Endothelial cell of umbilical vein (primary cell): Measurements from ENCODE around the gene WDR13. TPM values are rescaled to one million over a fixed set of nuclear protein-coding genes. Genes with fewer than 3 reads are reported as not detected.

Experiments
- polyA plus RNA-seq, 4 experiments: library from polyadenylated mRNA; depleted of rRNA in 3 of 4; stranded (reverse) in 3 of 4; unstranded in 1 of 4; fragments of >200 nt; gene quantifications; 2 replicates each; pipeline versions ENCODE4 v1.2.1 to v1.2.3, GENCODE V29; 2011 to 2012; ENCODE audit warnings: missing spikeins in 1 of 4
- small RNA-seq: library from RNA; depleted of rRNA; stranded (forward); fragments of <200 nt; gene quantifications from one replicate; pipeline ENCODE3, GENCODE V24; 2012; ENCODE audit warnings: low replicate concordance, low read depth; ENCODE audit not compliant: insufficient read depth, insufficient read length
- total RNA-seq: library from RNA; stranded (reverse); gene quantifications from 2 replicates; pipeline ENCODE4 v1.2.3, GENCODE V29; 2021

Gene WDR13
- total and polyA plus RNA-seq, 2 donors (not counting 3 experiments of a cell fraction or from before 2014, with no cell fraction given): 85.0 to 169 TPM

Small RNAs within 50 kb of the gene (small RNA-seq; reads per million reads assigned to genes)
- not detected for gene MRPL32P1

Other genes with a start within 250 kb of the WDR13 start
- gene SSX3, start 240.8 kb upstream of the WDR13 start, total RNA-seq: not detected in 2 replicates
- not detected in 2 replicates for gene SSX3, start 240.8 kb upstream of the WDR13 start, polyA plus RNA-seq
- gene SSX4, start 214.0 kb upstream of the WDR13 start, total RNA-seq: not detected in 2 replicates
- not detected in 2 replicates for gene SSX4, start 214.0 kb upstream of the WDR13 start, polyA plus RNA-seq
- gene SSX4B, start 185.5 kb upstream of the WDR13 start, total RNA-seq: not detected in 2 replicates
- not detected in 2 replicates for gene SSX4B, start 185.5 kb upstream of the WDR13 start, polyA plus RNA-seq
- gene SLC38A5, start 127.2 kb upstream of the WDR13 start, total RNA-seq: 25.1 and 28.8 TPM in 2 replicates
- gene SLC38A5, start 127.2 kb upstream of the WDR13 start, polyA plus RNA-seq: 21.6 and 24.1 TPM in 2 replicates
- gene FTSJ1, start 121.3 kb upstream of the WDR13 start, total RNA-seq: 52.9 and 59.9 TPM in 2 replicates
- gene FTSJ1, start 121.3 kb upstream of the WDR13 start, polyA plus RNA-seq: 63.9 and 76.3 TPM in 2 replicates
- gene PORCN, start 88.5 kb upstream of the WDR13 start, total RNA-seq: 7.6 and 12.0 TPM in 2 replicates
- gene PORCN, start 88.5 kb upstream of the WDR13 start, polyA plus RNA-seq: 20.9 and 21.0 TPM in 2 replicates
- gene EBP, start 75.7 kb upstream of the WDR13 start, total RNA-seq: 102 and 114 TPM in 2 replicates
- gene EBP, start 75.7 kb upstream of the WDR13 start, polyA plus RNA-seq: 178 and 183 TPM in 2 replicates
- gene TBC1D25, start 57.8 kb upstream of the WDR13 start, total RNA-seq: 14.4 and 16.3 TPM in 2 replicates
- 16.0 and 18.3 TPM in 2 replicates for gene TBC1D25, start 57.8 kb upstream of the WDR13 start, polyA plus RNA-seq
- gene RBM3, start 23.0 kb upstream of the WDR13 start, total RNA-seq: 477 and 485 TPM in 2 replicates
- gene RBM3, start 23.0 kb upstream of the WDR13 start, polyA plus RNA-seq: 223 and 313 TPM in 2 replicates
- gene WAS, start 86.3 kb downstream of the WDR13 start, total RNA-seq: 0.73 TPM in 1 of 2 replicates, not detected in the other
- gene WAS, start 86.3 kb downstream of the WDR13 start, polyA plus RNA-seq: not detected in 2 replicates
- gene SUV39H1, start 99.2 kb downstream of the WDR13 start, total RNA-seq: 18.2 and 20.0 TPM in 2 replicates
- gene SUV39H1, start 99.2 kb downstream of the WDR13 start, polyA plus RNA-seq: 19.0 and 22.0 TPM in 2 replicates
- gene GLOD5, start 164.3 kb downstream of the WDR13 start, total RNA-seq: not detected in 2 replicates
- not detected in 2 replicates for gene GLOD5, start 164.3 kb downstream of the WDR13 start, polyA plus RNA-seq
- not detected in 2 replicates for gene GATA1, start 189.1 kb downstream of the WDR13 start, total RNA-seq
- not detected in 2 replicates for gene GATA1, start 189.1 kb downstream of the WDR13 start, polyA plus RNA-seq
- gene HDAC6, start 204.6 kb downstream of the WDR13 start, total RNA-seq: 58.4 and 65.7 TPM in 2 replicates
- gene HDAC6, start 204.6 kb downstream of the WDR13 start, polyA plus RNA-seq: 43.7 and 49.3 TPM in 2 replicates
- gene ERAS, start 229.0 kb downstream of the WDR13 start, total RNA-seq: not detected in 2 replicates
- gene ERAS, start 229.0 kb downstream of the WDR13 start, polyA plus RNA-seq: 0.14 TPM in 1 of 2 replicates, not detected in the other
- gene PCSK1N, start 238.1 kb downstream of the WDR13 start, total RNA-seq: 0.44 TPM in 1 of 2 replicates, not detected in the other
- not detected in 2 replicates for gene PCSK1N, start 238.1 kb downstream of the WDR13 start, polyA plus RNA-seq